OCI-LY1 (cell line): ENCODE data around the gene NAT16.

Experiments
- EZH2 ChIP-seq: fragments of 200-600 bp; sonication (generic), shearing (Covaris generic); IDR thresholded peaks from 2 replicates; pipeline ENCODE4 v1.8.0; 2017; ENCODE audit warnings: borderline replicate concordance, mixed run types, mild to moderate bottlenecking, antibody characterized with exemption, low read length, moderate library complexity, mixed read lengths
- TF ChIP-seq, protein P1 (sequence below): fragments of 200-600 bp; sonication (generic), shearing (Covaris generic); IDR thresholded peaks from 2 replicates; pipeline ENCODE4 v1.5.1; 2017; ENCODE audit warnings: mild to moderate bottlenecking, antibody characterized with exemption, low read length, moderate library complexity, mixed read lengths

DNA sequence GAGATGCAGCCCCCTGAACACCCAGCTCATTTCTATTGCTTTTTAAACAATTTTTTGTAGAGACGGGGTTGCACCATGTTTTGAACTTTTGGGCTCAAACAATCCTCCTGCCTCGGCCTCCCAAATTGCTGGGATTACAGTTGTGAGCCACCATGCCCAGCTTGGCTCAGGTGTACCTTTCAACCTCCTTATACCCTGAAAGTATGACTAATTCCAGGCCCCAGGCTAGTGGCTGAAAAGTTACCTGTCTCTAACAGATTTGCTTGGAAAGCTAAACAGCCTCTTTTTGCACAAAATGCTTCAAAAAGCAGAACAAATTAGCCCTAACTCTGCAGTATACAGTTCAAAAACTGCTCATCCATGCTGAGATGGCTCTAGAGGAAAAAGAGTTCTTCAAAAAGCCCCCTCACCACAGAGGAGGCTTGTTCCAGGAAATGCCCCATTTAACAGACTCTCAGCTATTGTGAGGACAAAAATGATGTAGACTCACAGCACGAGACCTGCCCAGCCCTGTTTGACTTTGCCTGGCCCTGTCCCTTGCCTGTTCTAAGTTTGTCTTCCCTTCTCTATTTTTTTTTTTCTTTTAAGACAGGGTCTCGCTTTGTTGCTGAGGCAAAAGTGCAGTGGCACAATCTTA, 39.2 kb downstream of the NAT16 start:
- TF ChIP-seq, protein P1, sequence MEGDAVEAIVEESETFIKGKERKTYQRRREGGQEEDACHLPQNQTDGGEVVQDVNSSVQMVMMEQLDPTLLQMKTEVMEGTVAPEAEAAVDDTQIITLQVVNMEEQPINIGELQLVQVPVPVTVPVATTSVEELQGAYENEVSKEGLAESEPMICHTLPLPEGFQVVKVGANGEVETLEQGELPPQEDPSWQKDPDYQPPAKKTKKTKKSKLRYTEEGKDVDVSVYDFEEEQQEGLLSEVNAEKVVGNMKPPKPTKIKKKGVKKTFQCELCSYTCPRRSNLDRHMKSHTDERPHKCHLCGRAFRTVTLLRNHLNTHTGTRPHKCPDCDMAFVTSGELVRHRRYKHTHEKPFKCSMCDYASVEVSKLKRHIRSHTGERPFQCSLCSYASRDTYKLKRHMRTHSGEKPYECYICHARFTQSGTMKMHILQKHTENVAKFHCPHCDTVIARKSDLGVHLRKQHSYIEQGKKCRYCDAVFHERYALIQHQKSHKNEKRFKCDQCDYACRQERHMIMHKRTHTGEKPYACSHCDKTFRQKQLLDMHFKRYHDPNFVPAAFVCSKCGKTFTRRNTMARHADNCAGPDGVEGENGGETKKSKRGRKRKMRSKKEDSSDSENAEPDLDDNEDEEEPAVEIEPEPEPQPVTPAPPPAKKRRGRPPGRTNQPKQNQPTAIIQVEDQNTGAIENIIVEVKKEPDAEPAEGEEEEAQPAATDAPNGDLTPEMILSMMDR, result no peak
- TF ChIP-seq EZH2, result no peak
